ENCODE data around the gene MBNL2. TPM values are rescaled to one million over a fixed set of nuclear protein-coding genes. Genes with fewer than 3 reads are reported as not detected.
A peak's percentile ranks its signal among the peaks of the same experiment; 100 is the strongest.

Gene MBNL2
- 10 to 100 TPM; 14.9 to 26.9 TPM for total RNA-seq

- peak within 1 kb of the TSS; percentile 97 for H3K27ac Mint-ChIP-seq
- peaks cover 0 to 3% of the 10 kb centered on the region in 2 donors for H3K36me3 Mint-ChIP-seq (ENCODE audit: insufficient read depth in 2 of 2)
- peaks cover 35% of the 10 kb centered on the region for H3K4me1 Mint-ChIP-seq (ENCODE audit: low read depth)
- H3K4me3 Mint-ChIP-seq = peak within 1 kb of the TSS; percentile 87
- H3K9me3 Mint-ChIP-seq = peaks cover 0 to 4% of the 10 kb centered on the region in 2 donors
- peak; percentile 86 to 87 for DNase-seq
- peak; percentile 98 to 99 for ATAC-seq (replicated peaks in 1 of 2)
- no peaks in the 10 kb centered on the region for H3K27me3 Mint-ChIP-seq (ENCODE audit: low read depth)
Observed at GRCh38 chr13:97221989-97222700, at the start of gene MBNL2. Gene MBNL2 (plus strand): TSS chr13:97222333. CDS start chr13:97276236, 53,903 bp downstream.

DNA sequence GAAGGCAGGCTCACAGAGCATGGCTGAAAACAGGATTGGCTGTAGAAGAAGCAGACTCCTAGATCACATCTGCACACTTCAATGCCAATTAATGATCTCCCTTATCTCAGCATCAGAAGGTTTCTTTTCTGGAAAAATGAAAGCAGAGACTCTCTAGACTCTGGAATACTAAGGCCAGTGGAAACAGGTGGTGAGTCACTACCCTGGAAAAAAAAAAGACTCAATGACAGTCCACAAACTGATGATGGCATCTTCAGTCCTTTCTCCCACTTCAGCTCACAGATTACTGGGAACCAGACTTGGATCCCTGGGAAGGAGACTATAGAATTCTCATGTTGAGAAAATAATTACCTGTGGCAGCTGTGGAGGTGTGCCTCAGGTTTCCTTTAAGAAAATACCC, 47.5 kb upstream of the MBNL2 start:
- DNase-seq (no peak), ATAC-seq (replicated peaks in 1 of 2) (no peak)
- Mint-ChIP-seq H3K4me1 (ENCODE audit: low read depth) (no peaks in the 10 kb centered on the region), H3K27ac (no peak overlapping the region), H3K27me3 (ENCODE audit: low read depth) (peaks cover 7% of the 10 kb centered on the region), H3K36me3 (ENCODE audit: insufficient read depth in 2 of 2) (peaks cover 0 to 2% of the 10 kb centered on the region in 2 donors), H3K9me3 (peaks cover 5 to 8% of the 10 kb centered on the region in 2 donors), H3K4me3 (no peak overlapping the region)

- no peak overlapping the region for H3K27ac Mint-ChIP-seq
- ATAC-seq (replicated peaks in 1 of 2) = no peak
Observed at GRCh38 chr13:97175041-97175440, 47.1 kb upstream of the MBNL2 start.

DNA sequence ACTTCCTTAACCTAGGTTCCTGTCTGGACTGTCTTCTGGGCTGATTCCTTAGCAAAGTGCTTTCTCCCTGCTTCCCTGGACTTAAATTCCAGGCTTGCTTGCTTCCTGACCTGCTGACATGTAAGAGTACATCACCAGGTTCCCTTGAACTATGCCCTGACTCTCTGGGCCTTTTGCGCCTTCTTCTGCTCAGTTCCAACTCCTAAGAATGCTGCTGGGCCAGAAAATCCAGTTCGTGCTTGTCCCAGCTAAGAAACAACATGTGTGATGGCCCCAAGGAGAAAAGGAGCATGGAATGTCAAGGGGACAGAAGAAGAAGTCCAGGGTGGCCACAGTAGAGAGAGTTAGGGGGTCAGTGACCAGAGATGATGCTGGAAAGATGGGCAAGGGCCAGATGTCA, 42.6 kb upstream of the MBNL2 start:
- H3K9me3 Mint-ChIP-seq = peaks cover 2 to 4% of the 10 kb centered on the region in 2 donors
- H3K4me3 Mint-ChIP-seq = no peak overlapping the region
- DNase-seq (no peak), ATAC-seq (replicated peaks in 1 of 2) (no peak)
- no peak overlapping the region for H3K27ac Mint-ChIP-seq
- peaks cover 0 to 2% of the 10 kb centered on the region in 2 donors for H3K36me3 Mint-ChIP-seq (ENCODE audit: insufficient read depth in 2 of 2)
- H3K27me3 Mint-ChIP-seq (ENCODE audit: low read depth) = peaks cover 13% of the 10 kb centered on the region
- no peaks in the 10 kb centered on the region for H3K4me1 Mint-ChIP-seq (ENCODE audit: low read depth)

More at GRCh38 chr13:97175041-97175440, 47.1 kb upstream of the MBNL2 start:
- DNase-seq = no peak
- Mint-ChIP-seq H3K36me3 (ENCODE audit: insufficient read depth in 2 of 2) (peaks cover 0 to 2% of the 10 kb centered on the region in 2 donors), H3K4me3 (no peak overlapping the region), H3K4me1 (ENCODE audit: low read depth) (no peaks in the 10 kb centered on the region), H3K27me3 (ENCODE audit: low read depth) (peaks cover 7% of the 10 kb centered on the region), H3K9me3 (peaks cover 5 to 8% of the 10 kb centered on the region in 2 donors)

DNA sequence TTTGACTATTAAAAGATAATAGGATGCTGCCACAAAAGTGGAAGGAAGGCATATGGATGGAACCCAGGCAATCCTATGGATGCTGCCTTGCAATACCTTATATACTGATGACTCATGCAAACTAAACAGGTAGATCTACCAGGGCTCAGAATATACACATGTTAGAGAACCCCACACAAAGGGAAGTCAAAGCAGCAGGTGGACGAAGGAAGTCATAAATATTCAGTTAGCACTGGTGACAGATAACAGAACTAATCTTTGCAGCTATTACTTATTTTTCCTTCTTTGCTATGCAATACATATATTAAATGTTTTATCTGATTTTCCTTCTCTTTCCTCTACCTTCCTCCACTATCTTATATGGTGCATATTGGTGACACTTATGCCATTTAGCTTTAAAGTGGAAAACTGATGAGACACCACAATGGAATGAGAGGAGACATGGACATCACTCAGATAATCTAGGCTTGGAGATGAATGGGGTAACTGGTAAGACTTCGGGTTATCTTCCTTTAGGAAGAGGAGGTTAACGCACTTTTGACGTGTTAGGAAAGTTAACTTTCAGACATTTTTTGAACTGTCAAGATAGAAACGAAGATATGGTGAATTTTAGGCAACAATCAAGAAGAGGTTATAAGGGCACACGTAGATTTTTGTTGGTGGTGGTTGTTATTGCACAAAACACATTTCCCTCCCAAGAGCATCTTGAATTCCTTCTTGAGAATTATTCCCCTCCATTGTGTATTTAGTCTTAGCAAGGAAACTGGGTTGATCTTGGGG, 39.8 kb upstream of the MBNL2 start:
- Mint-ChIP-seq H3K36me3 (ENCODE audit: insufficient read depth in 2 of 2) (no peaks in the 10 kb centered on the region), H3K27ac (no peak overlapping the region), H3K4me1 (ENCODE audit: low read depth) (no peaks in the 10 kb centered on the region), H3K9me3 (no peaks in the 10 kb centered on the region), H3K27me3 (ENCODE audit: low read depth) (peaks cover 7% of the 10 kb centered on the region), H3K4me3 (no peak overlapping the region)
- ATAC-seq (replicated peaks in 1 of 2) = no peak
- DNase-seq = no peak

DNA sequence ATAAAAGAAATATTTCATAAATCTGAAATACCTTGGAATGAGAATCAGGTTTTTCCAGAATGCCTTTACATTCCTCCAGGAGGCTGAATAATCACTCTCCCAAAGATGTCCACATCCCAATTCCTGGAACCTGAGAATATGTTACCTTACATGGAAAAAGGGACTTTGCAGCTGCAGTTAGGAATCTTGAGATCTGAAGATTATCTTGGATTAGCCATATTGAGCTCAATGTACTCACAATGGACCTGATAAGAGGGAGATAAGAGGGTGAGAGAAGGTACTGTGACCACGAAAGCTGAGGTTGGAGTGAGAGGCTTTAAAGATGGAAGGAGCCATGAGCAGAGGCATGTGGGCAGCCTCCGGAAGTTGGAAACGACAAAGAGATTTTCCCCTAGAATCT, 36.8 kb upstream of the MBNL2 start:
- peaks cover 11% of the 10 kb centered on the region for H3K4me1 Mint-ChIP-seq (ENCODE audit: low read depth)
- no peak overlapping the region for H3K27ac Mint-ChIP-seq
- no peak overlapping the region for H3K4me3 Mint-ChIP-seq
- ATAC-seq (replicated peaks in 1 of 2) (no peak), DNase-seq (no peak)
- peaks cover 21% of the 10 kb centered on the region for H3K27me3 Mint-ChIP-seq (ENCODE audit: low read depth)
- H3K36me3 Mint-ChIP-seq (ENCODE audit: insufficient read depth in 2 of 2) = no peaks in the 10 kb centered on the region
- H3K9me3 Mint-ChIP-seq = no peaks in the 10 kb centered on the region

- no peak overlapping the region for H3K4me3 Mint-ChIP-seq
- H3K27me3 Mint-ChIP-seq (ENCODE audit: low read depth) = peaks cover 21% of the 10 kb centered on the region
- no peak overlapping the region for H3K27ac Mint-ChIP-seq
Observed at GRCh38 chr13:97185751-97186150, 36.4 kb upstream of the MBNL2 start.

GRCh38 chr13:97188207-97188606, 33.9 kb upstream of the MBNL2 start:
- Mint-ChIP-seq H3K27me3 (ENCODE audit: low read depth) (peaks cover 18% of the 10 kb centered on the region), H3K9me3 (no peaks in the 10 kb centered on the region)

More at GRCh38 chr13:97185751-97186150, 36.4 kb upstream of the MBNL2 start:
- Mint-ChIP-seq H3K4me1 (ENCODE audit: low read depth) (peaks cover 11% of the 10 kb centered on the region), H3K9me3 (no peaks in the 10 kb centered on the region), H3K36me3 (ENCODE audit: insufficient read depth in 2 of 2) (no peaks in the 10 kb centered on the region)
- ATAC-seq (replicated peaks in 1 of 2) = no peak
- no peak for DNase-seq

DNA sequence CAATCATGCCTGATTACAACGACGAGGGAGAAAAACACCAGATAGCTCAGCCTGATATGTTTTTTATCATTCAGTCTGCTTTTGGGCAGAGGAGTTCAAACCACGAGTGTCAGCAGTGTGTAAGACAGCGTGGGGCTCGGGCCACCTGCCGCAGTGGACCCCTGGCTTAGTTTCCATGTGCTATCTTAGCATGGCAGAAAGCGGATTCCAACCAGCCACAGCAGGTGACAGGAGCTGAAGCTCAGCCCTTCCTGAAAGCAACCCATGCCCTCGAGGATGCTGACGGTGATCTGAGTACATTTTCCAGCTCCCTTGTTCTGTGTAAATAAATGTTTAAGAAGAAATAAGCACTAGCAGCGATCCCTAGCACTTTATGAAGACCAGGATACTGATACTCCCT, 32.2 kb upstream of the MBNL2 start:
- no peak for ATAC-seq (replicated peaks in 1 of 2)
- DNase-seq = no peak
- Mint-ChIP-seq H3K9me3 (no peaks in the 10 kb centered on the region), H3K27me3 (ENCODE audit: low read depth) (peaks cover 14% of the 10 kb centered on the region), H3K36me3 (ENCODE audit: insufficient read depth in 2 of 2) (no peaks in the 10 kb centered on the region), H3K4me3 (no peak overlapping the region), H3K27ac (no peak overlapping the region), H3K4me1 (ENCODE audit: low read depth) (peaks cover 11% of the 10 kb centered on the region)

More at GRCh38 chr13:97188207-97188606, 33.9 kb upstream of the MBNL2 start:
- H3K4me3 Mint-ChIP-seq = no peak overlapping the region
- H3K27ac Mint-ChIP-seq = no peak overlapping the region
- DNase-seq (no peak), ATAC-seq (replicated peaks in 1 of 2) (no peak)
- peaks cover 11% of the 10 kb centered on the region for H3K4me1 Mint-ChIP-seq (ENCODE audit: low read depth)
- H3K36me3 Mint-ChIP-seq (ENCODE audit: insufficient read depth in 2 of 2) = no peaks in the 10 kb centered on the region

DNA sequence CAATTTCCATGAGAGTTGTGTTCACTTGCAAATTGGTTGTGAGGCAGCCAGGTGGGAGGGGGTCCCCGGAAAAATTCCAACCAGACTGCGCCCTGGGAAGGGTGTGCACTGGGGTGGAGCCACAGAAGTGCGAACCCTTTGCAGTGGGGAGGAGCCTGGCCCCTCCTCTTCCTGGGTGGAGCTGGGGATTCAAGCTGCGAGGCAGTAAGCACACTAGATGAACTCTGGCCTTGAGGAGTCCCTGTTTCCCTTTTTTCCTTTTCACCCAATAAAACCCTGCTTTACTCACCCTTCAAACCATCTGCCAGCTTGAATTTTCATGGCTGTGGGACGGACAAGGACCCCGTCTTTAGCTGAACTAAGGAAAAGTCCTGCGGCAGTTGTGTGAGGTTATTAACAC, 31.0 kb upstream of the MBNL2 start:
- DNase-seq = no peak
- H3K36me3 Mint-ChIP-seq (ENCODE audit: insufficient read depth in 2 of 2) = no peaks in the 10 kb centered on the region
- H3K4me1 Mint-ChIP-seq (ENCODE audit: low read depth) = peaks cover 11% of the 10 kb centered on the region
- H3K27ac Mint-ChIP-seq = no peak overlapping the region
- no peak overlapping the region for H3K4me3 Mint-ChIP-seq
- no peaks in the 10 kb centered on the region for H3K9me3 Mint-ChIP-seq
- H3K27me3 Mint-ChIP-seq (ENCODE audit: low read depth) = peaks cover 14% of the 10 kb centered on the region
- ATAC-seq (replicated peaks in 1 of 2) = no peak

GRCh38 chr13:97191615-97192014, 30.5 kb upstream of the MBNL2 start:
- H3K27me3 Mint-ChIP-seq (ENCODE audit: low read depth) = peaks cover 14% of the 10 kb centered on the region

GRCh38 chr13:97192166-97192565, 30.0 kb upstream of the MBNL2 start:
- no peaks in the 10 kb centered on the region for H3K9me3 Mint-ChIP-seq
- ATAC-seq (replicated peaks in 1 of 2) (no peak), DNase-seq (no peak)
- no peaks in the 10 kb centered on the region for H3K36me3 Mint-ChIP-seq (ENCODE audit: insufficient read depth in 2 of 2)
- no peak overlapping the region for H3K4me3 Mint-ChIP-seq
- H3K4me1 Mint-ChIP-seq (ENCODE audit: low read depth) = peaks cover 11% of the 10 kb centered on the region
- peaks cover 14% of the 10 kb centered on the region for H3K27me3 Mint-ChIP-seq (ENCODE audit: low read depth)
- H3K27ac Mint-ChIP-seq = no peak overlapping the region

More at GRCh38 chr13:97191615-97192014, 30.5 kb upstream of the MBNL2 start:
- DNase-seq = no peak
- Mint-ChIP-seq H3K9me3 (no peaks in the 10 kb centered on the region), H3K4me1 (ENCODE audit: low read depth) (peaks cover 11% of the 10 kb centered on the region), H3K27ac (no peak overlapping the region), H3K36me3 (ENCODE audit: insufficient read depth in 2 of 2) (no peaks in the 10 kb centered on the region), H3K4me3 (no peak overlapping the region)
- ATAC-seq (replicated peaks in 1 of 2) = peak in 1 of 2 donors; percentile 43

DNA sequence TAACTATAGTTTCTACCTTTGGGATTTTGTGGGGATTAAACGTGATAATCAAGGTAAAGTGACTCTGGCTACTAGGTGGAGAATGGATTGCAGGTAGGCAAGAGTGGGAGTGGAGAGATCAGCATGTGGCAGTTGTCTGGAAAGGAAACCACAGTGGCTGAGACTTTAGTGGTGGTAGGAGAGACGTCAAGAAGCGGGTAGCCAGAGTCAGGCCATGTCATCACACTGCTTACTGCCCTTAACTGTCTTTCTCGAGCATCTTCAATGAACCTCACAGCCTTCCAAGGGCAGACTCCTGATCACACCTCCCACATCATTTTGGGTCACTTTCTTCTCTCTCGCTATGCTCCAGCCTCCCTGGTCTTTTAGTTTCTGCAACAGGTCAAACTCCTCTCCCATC, 28.6 kb upstream of the MBNL2 start:
- ATAC-seq (replicated peaks in 1 of 2) (no peak), DNase-seq (no peak)
- H3K27ac Mint-ChIP-seq = no peak overlapping the region
- no peak overlapping the region for H3K4me3 Mint-ChIP-seq
- H3K27me3 Mint-ChIP-seq (ENCODE audit: low read depth) = peaks cover 12% of the 10 kb centered on the region
- peaks cover 0 to 1% of the 10 kb centered on the region in 2 donors for H3K9me3 Mint-ChIP-seq
- no peaks in the 10 kb centered on the region for H3K36me3 Mint-ChIP-seq (ENCODE audit: insufficient read depth in 2 of 2)
- peaks cover 7% of the 10 kb centered on the region for H3K4me1 Mint-ChIP-seq (ENCODE audit: low read depth)
